ENCODE data around the gene NPW. TPM values are rescaled to one million over a fixed set of nuclear protein-coding genes. Genes with fewer than 3 reads are reported as not detected.

NPW gene
- total RNA-seq, 1 experiment from 2014 or later = 7.1 TPM

GRCh38 chr16:2042171-2042985, 22.8 kb downstream of the NPW start:
- Histone ChIP-seq H3K4ac (ENCODE audit: low read depth, low read length) (no peak overlapping the region), H3T11ph (ENCODE audit: low read length) (no peak overlapping the region), H3K4me1 (ENCODE audit: insufficient read depth, low read length) (no peaks in the 10 kb centered on the region), H3K18ac (ENCODE audit: insufficient read length, low read depth, low read length) (no peak overlapping the region), H3K79me2 (ENCODE audit: insufficient read depth, low read length) (no peaks in the 10 kb centered on the region), H2BK5ac (ENCODE audit: insufficient read length, low read length) (no peak overlapping the region), H4K91ac (ENCODE audit: insufficient read length, low read depth, low read length) (no peak overlapping the region), H3K9me3 (ENCODE audit: control insufficient read depth, low read depth, low read length) (no peaks in the 10 kb centered on the region), H2AFZ (ENCODE audit: low read length) (no peak overlapping the region), H3K79me1 (ENCODE audit: insufficient read depth, low read depth, low read length, poor library complexity, severe bottlenecking) (no peaks in the 10 kb centered on the region), H4K8ac (replicated peaks; ENCODE audit: insufficient read length, low read depth, low read length) (no peak overlapping the region), H2BK20ac (ENCODE audit: low read depth, low read length, poor library complexity, severe bottlenecking) (no peak overlapping the region), H3K23ac (ENCODE audit: insufficient read length, low read depth, low read length) (no peak overlapping the region), H3K27ac (ENCODE audit: insufficient read length, low read depth, low read length) (no peak overlapping the region), H4K20me1 (ENCODE audit: control insufficient read depth, insufficient read depth, insufficient read length) (no peaks in the 10 kb centered on the region), H3K9ac (ENCODE audit: extremely low read depth, insufficient read length, low read length) (no peak overlapping the region), H3K23me2 (ENCODE audit: insufficient read length, low read depth, low read length, poor library complexity, severe bottlenecking) (peaks cover 5% of the 10 kb centered on the region), H3K27me3 (ENCODE audit: insufficient read depth, low read length) (no peaks in the 10 kb centered on the region), H2BK15ac (ENCODE audit: low read depth, low read length) (no peak overlapping the region; the same call in 1 of the 2 replicates), H2AK5ac (ENCODE audit: insufficient read length, low read length) (no peak overlapping the region), H3K14ac (ENCODE audit: insufficient read depth, low read length) (no peak overlapping the region), H2BK12ac (ENCODE audit: insufficient read length, low read depth, low read length) (no peak overlapping the region), H3K56ac (ENCODE audit: insufficient read length, low read depth, low read length) (no peak overlapping the region), H3K4me2 (ENCODE audit: insufficient read depth, insufficient read length, low read length) (no peak overlapping the region), H4K5ac (ENCODE audit: insufficient read length, low read depth, low read length) (no peak overlapping the region), H2BK120ac (ENCODE audit: low read depth, low read length, poor library complexity, severe bottlenecking) (no peak overlapping the region)
- no peak overlapping the region for H3K4me3 Mint-ChIP-seq
- H3K27me3 Mint-ChIP-seq (ENCODE audit: low read depth) = no peaks in the 10 kb centered on the region
- WGBS (ENCODE audit: extremely low coverage, insufficient read length, low lambda C conversion rate) = no CpG with 5 or more reads among the region's 22 CpGs
- no peak overlapping the region for H3K27ac Mint-ChIP-seq
- H3K4me1 Mint-ChIP-seq = peaks cover 8 to 19% of the 10 kb centered on the region in 2 experiments
- TF ChIP-seq CTCF (conservative IDR thresholded peaks at IDR 0.05) = no peak
- H3K9me3 Mint-ChIP-seq = no peaks in the 10 kb centered on the region
- no peak for DNase-seq
- H3K36me3 Mint-ChIP-seq (ENCODE audit: insufficient read depth in 1 of 3, low read depth in 3 of 3) = peaks cover 2 to 5% (median 4%) of the 10 kb centered on the region in 3 experiments; a peak in 5 of 7 replicates

All from H9 (cell line).